ENCODE data around the gene DNAJB6. TPM values are rescaled to one million over a fixed set of nuclear protein-coding genes. Genes with fewer than 3 reads are reported as not detected.

The DNAJB6 gene
- total RNA-seq, 1 donor from 2014 or later: 26.3 TPM

DNA sequence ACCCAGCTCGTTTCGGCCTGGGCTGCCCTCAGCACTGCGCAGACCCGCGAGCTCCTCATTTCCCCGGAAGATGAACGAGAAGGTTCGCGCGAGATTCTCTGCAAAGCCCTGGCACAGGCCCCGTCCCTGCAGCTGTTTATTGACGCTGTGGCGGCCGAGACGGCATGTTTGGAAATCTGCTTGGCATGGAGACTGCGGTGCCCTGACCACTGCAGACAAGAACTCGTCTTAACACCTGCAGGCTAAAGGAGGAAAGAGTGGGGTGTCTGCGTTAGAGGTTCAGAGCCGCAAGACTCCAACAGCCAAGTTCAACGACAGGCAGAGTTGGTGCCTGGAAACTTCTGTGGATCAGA, 125.6 kb downstream of the DNAJB6 start:
- no peak for ATAC-seq
- peak; percentile 42 for DNase-seq (ENCODE audit: low spot score)

DNA sequence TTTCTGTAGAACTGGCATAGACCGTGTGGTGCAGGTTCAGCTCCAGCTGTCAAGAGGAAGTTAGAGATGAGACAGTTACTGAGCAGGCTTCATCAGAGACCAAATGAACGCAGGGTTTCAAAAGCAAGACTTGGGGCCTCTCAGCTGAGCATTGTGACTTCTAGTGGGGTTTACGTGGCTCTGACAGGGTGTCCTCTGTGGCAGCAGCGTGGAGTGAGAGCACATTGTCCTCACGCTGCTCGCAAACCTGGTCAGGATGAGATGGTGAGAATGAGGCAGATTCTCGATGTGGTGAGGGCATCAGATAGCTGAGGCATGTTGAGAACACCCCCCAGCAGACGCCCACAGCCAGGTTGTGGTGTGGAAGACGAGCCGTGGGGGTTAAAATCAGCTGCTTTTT, 126.0 kb downstream of the DNAJB6 start:
- DNase-seq (ENCODE audit: low spot score) (peak; percentile 19), ATAC-seq (no peak)

DNA sequence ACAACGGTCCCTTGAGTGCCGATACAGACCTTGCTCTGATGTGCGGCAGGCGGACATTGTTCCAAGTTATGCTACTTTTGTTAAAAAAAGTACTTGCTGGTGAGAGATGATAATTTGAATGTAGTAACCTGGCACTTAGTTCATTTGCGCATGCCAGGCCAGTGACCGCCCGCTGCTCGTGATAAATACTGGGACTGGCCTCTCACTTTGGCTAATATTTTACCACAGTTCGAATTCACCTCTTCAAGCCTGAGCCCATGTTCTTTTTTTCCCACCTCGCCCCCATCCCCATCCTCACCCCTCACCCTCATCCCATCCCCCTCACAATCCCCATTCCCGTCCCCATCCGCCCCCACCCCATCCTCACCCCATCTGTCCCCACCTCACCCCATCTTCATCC, 126.4 kb downstream of the DNAJB6 start:
- ATAC-seq (no peak), DNase-seq (ENCODE audit: low spot score) (no peak)

DNA sequence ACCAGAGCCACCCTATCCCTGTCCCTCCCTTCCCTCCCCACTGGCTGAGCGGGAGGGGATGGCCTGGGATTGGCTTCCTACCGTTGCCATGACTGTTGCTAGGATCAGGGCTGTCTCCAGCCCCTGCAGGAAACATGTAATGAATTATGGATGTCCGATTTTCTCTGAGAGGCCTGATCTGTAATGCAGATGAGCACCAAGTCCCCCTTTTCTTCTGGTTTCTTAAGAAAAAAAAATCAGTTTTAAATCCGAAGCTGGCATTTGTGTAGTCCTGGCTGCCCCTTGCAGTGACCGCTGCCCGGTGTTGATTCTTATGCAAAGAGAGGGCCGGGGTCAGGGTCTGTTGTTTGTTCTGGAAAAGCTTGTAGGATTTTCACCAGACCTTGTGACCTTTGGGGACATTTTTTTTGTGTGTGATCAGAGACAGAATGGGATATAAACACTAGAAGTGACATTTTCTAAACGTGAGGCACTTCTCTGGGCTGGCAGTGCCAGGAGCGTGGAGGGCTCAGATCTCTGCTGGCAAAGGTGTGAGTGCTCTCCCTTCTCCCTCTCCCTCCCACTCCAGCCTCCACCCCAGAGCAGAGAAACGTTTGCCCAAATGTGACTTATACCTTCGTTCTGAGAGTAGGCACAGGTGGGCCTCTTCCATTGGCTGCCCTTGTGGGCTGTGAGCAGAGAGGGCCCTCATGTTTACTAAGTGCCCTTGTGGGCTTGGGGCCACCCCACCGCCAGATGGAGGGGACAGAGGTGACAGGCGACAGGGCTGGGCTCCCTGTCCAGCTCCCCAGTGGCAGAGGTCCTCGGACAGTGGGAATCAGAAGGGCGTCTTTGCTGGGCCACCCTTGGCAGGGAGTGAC, 127.5 kb downstream of the DNAJB6 start:
- DNase-seq (ENCODE audit: low spot score) (peak; percentile 15), ATAC-seq (no peak)

DNA sequence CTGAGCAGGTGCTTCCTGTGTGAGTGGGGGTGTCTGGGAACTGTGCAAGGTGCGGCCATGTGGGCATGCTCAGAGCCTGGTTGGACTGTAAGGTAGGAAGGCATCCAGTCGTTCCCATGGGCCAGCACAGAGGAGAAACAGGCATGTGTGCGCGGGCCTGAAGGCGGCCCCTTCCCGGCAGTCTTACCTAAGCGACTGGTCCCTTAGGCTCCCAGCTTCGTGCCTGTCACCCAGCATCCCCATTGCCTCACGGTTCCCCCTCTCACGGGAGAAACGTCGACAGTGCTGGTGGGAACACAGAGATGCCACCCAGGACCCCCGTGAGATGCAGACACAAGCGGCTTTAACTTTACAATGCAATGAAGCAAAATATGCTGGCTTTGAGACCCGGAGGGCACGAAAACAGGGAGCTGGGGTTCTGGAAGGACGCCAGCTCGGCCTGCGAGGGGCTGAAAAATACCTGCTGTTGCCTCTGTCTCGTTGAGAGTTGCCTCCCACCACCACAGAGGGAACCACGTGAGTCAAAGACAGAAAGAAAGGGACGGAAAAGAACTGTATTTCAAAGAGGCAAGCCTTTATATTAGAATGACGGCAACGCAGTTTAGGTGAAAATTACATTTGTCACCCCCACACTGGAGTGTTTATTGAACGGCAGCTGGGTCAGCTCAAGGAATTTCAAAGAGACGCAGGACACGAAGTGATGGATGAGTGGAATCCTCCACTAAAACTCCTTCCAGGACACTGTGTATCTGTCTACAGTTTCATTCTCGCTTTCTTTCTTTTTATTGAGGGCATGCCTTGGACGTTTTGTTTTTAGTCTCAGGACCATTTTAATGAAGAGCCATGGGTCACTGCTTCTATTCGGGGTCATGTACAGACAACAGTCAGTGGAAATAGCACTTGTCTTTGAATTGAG, 128.4 kb downstream of the DNAJB6 start:
- DNase-seq (ENCODE audit: low spot score): peak; percentile 41
- ATAC-seq: no peak

- DNase-seq (ENCODE audit: low spot score) (peak; percentile 31), ATAC-seq (no peak)
Measured at GRCh38 chr7:157465891-157466866, 129.4 kb downstream of the DNAJB6 start.

DNA sequence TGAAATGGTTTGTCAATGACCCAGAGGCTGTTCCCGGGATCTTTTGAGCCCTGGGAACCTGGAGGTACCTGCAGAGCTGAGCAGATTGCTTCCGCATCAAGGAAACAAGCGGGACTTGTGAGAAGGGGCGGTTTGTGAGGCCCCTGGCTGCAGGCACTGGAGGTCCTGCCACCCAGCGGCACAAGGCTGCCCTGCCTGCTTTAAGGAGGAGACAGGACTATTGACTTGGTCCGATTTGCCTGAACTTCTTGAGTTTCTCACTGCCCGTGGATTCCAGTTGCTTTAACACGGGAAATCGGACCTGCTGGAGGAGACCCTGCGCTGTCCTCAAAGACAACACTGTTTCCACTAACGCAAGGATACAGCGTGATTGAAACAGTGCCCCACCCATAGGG, 130.1 kb downstream of the DNAJB6 start:
- ATAC-seq: no peak
- peak; percentile 34 for DNase-seq (ENCODE audit: low spot score)

Other genes with a start within 250 kb of the DNAJB6 start
- gene UBE3C, start 198.1 kb upstream of the DNAJB6 start, total RNA-seq: 29.2 TPM

Measured in left lobe of liver (tissue), 2 donors.